HEK293T (cell line): ENCODE measurements around the gene UBQLN1.
"Not testable (repeated sequence)": the region's sequence is repeated elsewhere in the genome, so short reads cannot be mapped to it uniquely, and the experiment has no call there.

Source experiments
- CTCF ChIA-PET: fragments of 350-600 bp; formaldehyde crosslinking; extraction: SDS; loops from one replicate; lab custom pipeline; 2021; ENCODE audit warnings: antibody characterized with exemption, inconsistent platforms; lab: Yijun Ruan, JAX
- POLR2A ChIA-PET: fragments of 350-600 bp; formaldehyde crosslinking; extraction: SDS; loops from one replicate; lab custom pipeline; 2020; ENCODE audit warnings: antibody characterized with exemption, inconsistent platforms; lab: Yijun Ruan, JAX
- DNase-seq: peaks from one replicate; pipeline ENCODE4 v3.0.0; 2012; ENCODE audit warnings: mixed read lengths; ENCODE audit errors: extremely low spot score
- ARNT ChIP-seq: fragments of 450-650 bp; IDR thresholded peaks from 2 replicates; pipeline ENCODE4 v1.6.1; 2017; ENCODE audit warnings: mild to moderate bottlenecking
- BHLHE40 ChIP-seq: fragments of 450-650 bp; IDR thresholded peaks from 2 replicates; pipeline ENCODE4 v1.6.1; 2016; ENCODE audit warnings: mild to moderate bottlenecking, moderate library complexity, borderline replicate concordance
- CTBP1 ChIP-seq: fragments of 450-650 bp; IDR thresholded peaks from 2 replicates; pipeline ENCODE4 v1.6.1; 2016; ENCODE audit warnings: borderline replicate concordance
- ELF4 ChIP-seq: fragments of 450-650 bp; IDR thresholded peaks from 2 replicates; pipeline ENCODE4 v1.6.1; 2017; ENCODE audit warnings: antibody characterized with exemption
- FOXA1 ChIP-seq: fragments of 450-650 bp; IDR thresholded peaks from 2 replicates; pipeline ENCODE4 v1.6.1; 2016; ENCODE audit warnings: mild to moderate bottlenecking
- FOXK2 ChIP-seq: fragments of 450-650 bp; IDR thresholded peaks from 2 replicates; pipeline ENCODE4 v1.6.1; 2016; ENCODE audit warnings: mild to moderate bottlenecking
- FOXM1 ChIP-seq: fragments of 450-650 bp; IDR thresholded peaks from 2 replicates; pipeline ENCODE4 v1.6.1; 2017; ENCODE audit warnings: mild to moderate bottlenecking, borderline replicate concordance
- HDGF ChIP-seq: fragments of 450-650 bp; IDR thresholded peaks from 2 replicates; pipeline ENCODE4 v1.6.1; 2017; ENCODE audit warnings: antibody characterized with exemption, borderline replicate concordance
- L3MBTL2 ChIP-seq: fragments of 450-650 bp; conservative IDR thresholded peaks from 2 replicates; pipeline ENCODE4 v1.6.1; 2016; ENCODE audit warnings: mild to moderate bottlenecking
- LEF1 ChIP-seq: fragments of 450-650 bp; IDR thresholded peaks from 2 replicates; pipeline ENCODE4 v1.6.1; 2017; ENCODE audit warnings: mild to moderate bottlenecking, borderline replicate concordance
- NFRKB ChIP-seq: fragments of 450-650 bp; IDR thresholded peaks from 2 replicates; pipeline ENCODE4 v1.6.1; 2016; ENCODE audit warnings: mild to moderate bottlenecking, moderate library complexity
- PKNOX1 ChIP-seq: fragments of 450-650 bp; IDR thresholded peaks from 2 replicates; pipeline ENCODE4 v1.6.1; 2016
- SP1 ChIP-seq: fragments of 450-650 bp; IDR thresholded peaks from 2 replicates; pipeline ENCODE4 v1.6.1; 2017
- SUZ12 ChIP-seq: fragments of 450-650 bp; IDR thresholded peaks from 2 replicates; pipeline ENCODE4 v1.6.1; 2016; ENCODE audit warnings: mild to moderate bottlenecking
- TARDBP ChIP-seq: fragments of 450-650 bp; IDR thresholded peaks from 2 replicates; pipeline ENCODE4 v1.6.1; 2016
- ZNF384 ChIP-seq: fragments of 450-650 bp; IDR thresholded peaks from 2 replicates; pipeline ENCODE4 v1.6.1; 2016

The UBQLN1 gene

GRCh38 chr9:83707768-83708514, at the start of gene UBQLN1:
Gene UBQLN1, minus strand, starts transcription at chr9:83707958. Its CDS starts 279 bp downstream, at chr9:83707679.
- ChIA-PET POLR2A (interaction anchor here (1.0 to 1.9 kb wide), 3 partner anchors 11 to 42 kb away, joined by 3 to 4 read pairs (median 3); no protein-coding TSS in a partner anchor), CTCF (no interaction called here)
- TF ChIP-seq L3MBTL2 = peak; percentile 99
- TF ChIP-seq ELF4 = peak; percentile 49
- no peak for TF ChIP-seq FOXM1
- TF ChIP-seq NFRKB = no peak
- peak; percentile 92 for DNase-seq

DNA sequence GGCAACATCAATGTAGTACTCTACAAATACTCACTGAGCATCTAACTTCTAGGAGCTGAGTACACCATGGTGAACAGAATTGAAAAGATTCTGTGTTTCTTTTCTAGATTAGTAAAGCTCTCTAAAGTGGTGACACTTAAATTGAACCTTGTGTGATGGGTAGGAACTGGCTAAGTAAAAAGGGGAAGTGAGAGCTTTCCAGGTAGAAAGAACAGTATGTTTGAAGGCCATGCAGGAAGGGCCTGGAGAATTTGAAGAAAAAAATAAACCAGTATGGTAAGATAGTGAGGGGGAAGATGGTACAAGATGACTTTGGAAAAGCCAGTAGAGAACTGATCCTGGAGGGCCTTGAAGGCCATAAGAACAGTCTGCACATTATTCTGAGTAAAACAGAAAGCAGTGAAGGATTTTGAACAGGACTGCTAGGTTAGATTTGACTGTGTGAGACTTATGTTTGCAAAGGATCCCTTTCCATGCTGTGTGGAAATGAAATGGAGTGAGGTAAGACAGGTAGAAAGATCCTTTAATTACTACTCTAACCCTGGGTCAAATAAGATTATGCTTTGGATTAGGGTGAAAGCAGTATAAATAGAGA, 46.7 kb upstream of the UBQLN1 start:
- POLR2A ChIA-PET = no interaction called here
- no peak for DNase-seq
- TF ChIP-seq BHLHE40 = no peak
- TF ChIP-seq FOXM1 = no peak
- TF ChIP-seq ZNF384 = no peak
- TF ChIP-seq FOXA1 = no peak
- no peak for TF ChIP-seq ARNT
- TF ChIP-seq LEF1 = no peak
- no peak for TF ChIP-seq FOXK2
- no peak for TF ChIP-seq NFRKB
- no peak for TF ChIP-seq HDGF
- no peak for TF ChIP-seq CTBP1
- TF ChIP-seq L3MBTL2 = no peak
- TF ChIP-seq TARDBP = no peak
- TF ChIP-seq SP1 = no peak
- CTCF ChIA-PET = no interaction called here

GRCh38 chr9:83749706-83750105, 41.9 kb upstream of the UBQLN1 start:
- TF ChIP-seq LEF1 (no peak), SUZ12 (no peak), FOXK2 (no peak), ARNT (no peak), ELF4 (no peak), FOXA1 (no peak), HDGF (no peak), PKNOX1 (no peak), NFRKB (no peak), FOXM1 (no peak), BHLHE40 (no peak), CTBP1 (no peak)
- ChIA-PET CTCF (no interaction called here), POLR2A (no interaction called here)
- no peak for DNase-seq

GRCh38 chr9:83744206-83744605, 36.4 kb upstream of the UBQLN1 start:
- ChIA-PET CTCF (no interaction called here), POLR2A (no interaction called here)
- TF ChIP-seq BHLHE40 (no peak), FOXK2 (no peak), ELF4 (no peak), HDGF (no peak), FOXM1 (no peak), L3MBTL2 (no peak), FOXA1 (no peak), SUZ12 (no peak), SP1 (no peak), ARNT (no peak), TARDBP (no peak), PKNOX1 (no peak), NFRKB (no peak), LEF1 (no peak), CTBP1 (no peak), ZNF384 (no peak)
- no peak for DNase-seq

DNA sequence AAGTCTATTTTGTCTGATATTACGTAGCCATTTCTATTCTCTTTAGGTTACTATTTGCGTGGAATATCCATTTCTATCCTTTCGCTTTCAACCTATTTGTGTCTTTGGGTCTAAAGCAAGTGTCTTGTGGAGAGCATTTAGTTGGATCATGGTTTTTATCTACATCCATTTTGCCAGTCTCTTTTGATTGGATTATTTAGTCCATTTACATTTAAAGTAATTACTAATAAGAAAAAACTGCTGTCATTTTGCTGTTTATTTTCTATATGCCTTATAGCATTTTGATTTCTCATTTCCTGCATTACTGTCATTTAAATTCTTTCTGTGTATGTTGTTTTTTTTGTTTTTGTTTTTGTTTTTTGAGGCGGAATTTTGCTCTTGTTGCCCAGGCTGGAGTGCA, 26.0 kb upstream of the UBQLN1 start:
- ChIA-PET CTCF (no interaction called here), POLR2A (no interaction called here)
- no peak for TF ChIP-seq SUZ12
- no peak for TF ChIP-seq BHLHE40
- no peak for TF ChIP-seq PKNOX1
- TF ChIP-seq FOXM1 = no peak
- no peak for TF ChIP-seq FOXA1
- TF ChIP-seq ELF4 = no peak
- TF ChIP-seq HDGF = no peak
- no peak for TF ChIP-seq L3MBTL2
- no peak for TF ChIP-seq CTBP1
- TF ChIP-seq SP1 = no peak
- no peak for TF ChIP-seq FOXK2
- TF ChIP-seq ARNT = no peak
- no peak for TF ChIP-seq NFRKB
- no peak for TF ChIP-seq TARDBP
- no peak for TF ChIP-seq ZNF384
- TF ChIP-seq LEF1 = no peak
- no peak for DNase-seq

DNA sequence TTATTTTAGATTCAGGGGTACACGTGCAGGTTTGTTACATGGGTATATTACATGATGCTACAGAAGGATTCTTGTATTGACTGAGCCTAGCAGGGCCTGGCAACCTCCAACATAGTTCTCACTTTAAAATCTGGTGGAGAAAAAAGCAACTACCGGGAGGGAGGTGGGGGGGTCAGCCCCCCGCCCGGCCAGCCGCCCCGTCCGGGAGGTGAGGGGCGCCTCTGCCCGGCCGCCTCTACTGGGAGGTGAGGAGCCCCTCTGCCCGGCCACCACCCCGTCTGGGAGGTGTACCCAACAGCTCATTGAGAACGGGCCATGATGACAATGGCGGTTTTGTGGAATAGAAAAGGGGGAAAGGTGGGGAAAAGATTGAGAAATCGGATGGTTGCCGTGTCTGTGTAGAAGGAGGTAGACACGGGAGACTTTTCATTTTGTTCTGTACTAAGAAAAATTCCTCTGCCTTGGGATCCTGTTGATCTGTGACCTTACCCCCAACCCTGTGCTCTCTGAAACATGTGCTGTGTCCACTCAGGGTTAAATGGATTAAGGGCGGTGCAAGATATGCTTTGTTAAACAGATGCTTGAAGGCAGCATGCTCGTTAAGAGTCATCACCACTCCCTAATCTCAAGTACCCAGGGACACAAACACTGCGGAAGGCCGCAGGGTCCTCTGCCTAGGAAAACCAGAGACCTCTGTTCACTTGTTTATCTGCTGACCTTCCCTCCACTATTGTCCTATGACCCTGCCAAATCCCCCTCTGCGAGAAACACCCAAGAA, 21.0 kb upstream of the UBQLN1 start:
- CTCF ChIA-PET = not testable (repeated sequence)

More for the DNA sequence above, 21.0 kb upstream of the UBQLN1 start:
- POLR2A ChIA-PET, DNase-seq: not testable (repeated sequence)
